Endothelial cell of umbilical vein (primary cell): Measurements from ENCODE around the gene MEF2C. TPM values are rescaled to one million over a fixed set of nuclear protein-coding genes. Genes with fewer than 3 reads are reported as not detected.

ENCODE experiments used
- BruUV-seq: library from RNA; stranded (reverse); fragments of 400-500 nt; replicated peaks from 2 replicates; lab custom pipeline; 2021; lab: Mats Ljungman, UMichigan
- CTCF ChIA-PET: fragments of 300-600, 350-600 bp; sonication (Branson Sonifier 250); formaldehyde crosslinking; loops from one replicate; lab custom pipeline; 2021; ENCODE audit warnings: antibody characterized with exemption, inconsistent platforms; lab: Charles Lee
- POLR2A ChIA-PET: fragments of 300-600, 350-600 bp; sonication (Branson Sonifier 250); formaldehyde crosslinking; loops from one replicate; lab custom pipeline; 2021; ENCODE audit warnings: antibody characterized with exemption, inconsistent platforms; lab: Charles Lee
- DNase-seq: peaks from one replicate; pipeline ENCODE4 v3.0.0-alpha.2; 2011; ENCODE audit warnings: low read depth, low spot score
- FAIRE-seq: peaks from 2 replicates; lab custom pipeline; 2011; peaks lifted over from hg19 to GRCh38; lab: Jason Lieb, UNC
- H2AFZ ChIP-seq: 2 replicates; pipeline ENCODE4 v1.6.0; 2012; ENCODE audit warnings: low read depth, low read length, control low read depth, inconsistent platforms
- H3K27ac ChIP-seq: 2 replicates; pipeline ENCODE4 v1.5.1; 2011; ENCODE audit warnings: low read depth, mild to moderate bottlenecking, control low read depth, low read length, moderate library complexity; ENCODE audit not compliant: insufficient read depth
- H3K27me3 ChIP-seq, 2 experiments: 2 replicates each; pipeline versions ENCODE4 v1.6.0 to v1.6.1; 2011; ENCODE audit warnings: low read length in 2 of 2, mixed read lengths in 1 of 2; ENCODE audit not compliant: control insufficient read depth in 2 of 2, insufficient read depth in 2 of 2
- H3K36me3 ChIP-seq, 2 experiments: 2 replicates in 1 of 2; 3 replicates in 1 of 2; pipeline ENCODE4 v1.5.1; 2011; ENCODE audit warnings: low read length in 2 of 2, mild to moderate bottlenecking in 1 of 2, moderate library complexity in 1 of 2; ENCODE audit not compliant: control insufficient read depth in 2 of 2, insufficient read depth in 2 of 2; ENCODE audit errors: extremely low read depth in 1 of 2
- H3K4me1 ChIP-seq: 3 replicates; pipeline ENCODE4 v1.5.1; 2011; ENCODE audit warnings: mild to moderate bottlenecking, low read length; ENCODE audit not compliant: control insufficient read depth, insufficient read depth; ENCODE audit errors: extremely low read depth
- H3K4me2 ChIP-seq: 2 replicates; pipeline ENCODE4 v1.6.1; 2011; ENCODE audit warnings: low read length, control low read depth, mixed read lengths; ENCODE audit not compliant: insufficient read depth
- H3K4me3 ChIP-seq, 3 experiments: fragments of 200-600 bp in 1 of 3; sonication (generic), shearing (Covaris generic) in 1 of 3; replicated peaks in 1 of 3; 2 replicates each; pipeline ENCODE4 v1.5.1; 2011 to 2016; ENCODE audit warnings: control low read depth in 3 of 3, low read length in 3 of 3, mild to moderate bottlenecking in 2 of 3, inconsistent platforms in 1 of 3, low read depth in 1 of 3, moderate library complexity in 1 of 3; ENCODE audit not compliant: insufficient read depth in 1 of 3
- H3K79me2 ChIP-seq: 2 replicates; pipeline ENCODE4 v1.6.0; 2012; ENCODE audit warnings: low read length, inconsistent platforms; ENCODE audit not compliant: control insufficient read depth, insufficient read depth
- H3K9ac ChIP-seq: replicated peaks from 2 replicates; pipeline ENCODE3; 2011; ENCODE audit warnings: low read length, control low read depth; ENCODE audit not compliant: insufficient read depth; ENCODE audit errors: extremely low read depth
- H3K9me1 ChIP-seq: replicated peaks from 3 replicates; pipeline ENCODE4 v1.6.0; 2011; ENCODE audit warnings: mild to moderate bottlenecking, low read length; ENCODE audit not compliant: control insufficient read depth, insufficient read depth; ENCODE audit errors: extremely low read depth
- H3K9me3 ChIP-seq: replicated peaks from 2 replicates; pipeline ENCODE4 v1.5.1; 2012; ENCODE audit warnings: low read length, inconsistent platforms; ENCODE audit not compliant: control insufficient read depth, insufficient read depth
- H4K20me1 ChIP-seq: replicated peaks from 2 replicates; pipeline ENCODE3; 2011; ENCODE audit warnings: mild to moderate bottlenecking, low read length; ENCODE audit not compliant: control insufficient read depth, insufficient read depth; ENCODE audit errors: extremely low read depth
- EZH2 ChIP-seq: IDR thresholded peaks from 2 replicates; pipeline ENCODE4 v1.6.1; 2012; ENCODE audit warnings: borderline replicate concordance, low read depth, mild to moderate bottlenecking, moderate library complexity, low read length, inconsistent platforms; ENCODE audit not compliant: severe bottlenecking
- FOS ChIP-seq: IDR thresholded peaks from 2 replicates; pipeline ENCODE4 v1.6.1; 2011; ENCODE audit warnings: mild to moderate bottlenecking, low read length, moderate library complexity, borderline replicate concordance; ENCODE audit not compliant: insufficient read depth
- GATA2 ChIP-seq: IDR thresholded peaks from 2 replicates; pipeline ENCODE4 v1.7.0; 2011; ENCODE audit warnings: low read depth, mild to moderate bottlenecking, moderate library complexity, mixed read lengths, low read length; ENCODE audit not compliant: insufficient read length, insufficient read depth
- JUN ChIP-seq: IDR thresholded peaks from 2 replicates; pipeline ENCODE4 v1.6.1; 2011; ENCODE audit warnings: borderline replicate concordance, low read depth; ENCODE audit not compliant: insufficient read length, insufficient read depth
- MYC ChIP-seq: IDR thresholded peaks from one replicate; pipeline ENCODE4 v1.6.1; 2011; ENCODE audit warnings: mild to moderate bottlenecking, low read depth, low read length
- POLR2A ChIP-seq: IDR thresholded peaks from 2 replicates; pipeline ENCODE4 v1.6.1; 2012; ENCODE audit warnings: low read depth, mild to moderate bottlenecking, control low read depth, low read length
- POLR2AphosphoS5 ChIP-seq: IDR thresholded peaks from 2 replicates; pipeline ENCODE4 v1.6.1; 2012; ENCODE audit warnings: low read depth, mild to moderate bottlenecking, control low read depth, low read length, moderate library complexity; ENCODE audit not compliant: insufficient read depth
- dilution Hi-C: fragments of 300-500 bp; cut with MboI; formaldehyde crosslinking; loops from one replicate; pipeline ENCODE4 v1.15.0; 2019; ENCODE audit warnings: low sequenced_read_pairs; ENCODE audit not compliant: extremely low pct_ligation_motif_present
- intact Hi-C: fragments of 100-400 bp; cut with micrococcal nuclease; formaldehyde crosslinking; loops from one replicate; pipeline ENCODE4 v1.10.0; 2022
- polyA plus RNA-seq, 4 experiments: library from polyadenylated mRNA; depleted of rRNA in 3 of 4; stranded (reverse) in 3 of 4; unstranded in 1 of 4; fragments of >200 nt; gene quantifications; 2 replicates each; pipeline versions ENCODE4 v1.2.1 to v1.2.3, GENCODE V29; 2011 to 2012; ENCODE audit warnings: missing spikeins in 1 of 4
- total RNA-seq: library from RNA; stranded (reverse); gene quantifications from 2 replicates; pipeline ENCODE4 v1.2.3, GENCODE V29; 2021
- TF ChIP-seq, protein P1 (sequence below): IDR thresholded peaks from 2 replicates; pipeline ENCODE4 v1.6.1; 2011; ENCODE audit not compliant: insufficient read depth, insufficient read length
- TF ChIP-seq, protein P2 (sequence below), 2 donors: IDR thresholded peaks; 1 replicate in 1 of 2; 2 replicates in 1 of 2; pipeline ENCODE4 v1.5.1; 2011; ENCODE audit warnings: low read length in 2 of 2, mild to moderate bottlenecking in 2 of 2, moderate library complexity in 2 of 2, control low read depth in 1 of 2, inconsistent platforms in 1 of 2, low read depth in 1 of 2; ENCODE audit not compliant: insufficient read depth in 1 of 2; ENCODE audit errors: extremely low read depth in 1 of 2

MEF2C gene
- total and polyA plus RNA-seq, 2 donors (not counting 3 experiments of a cell fraction or from before 2014, with no cell fraction given) = 21.2 to 67.7 TPM

DNA sequence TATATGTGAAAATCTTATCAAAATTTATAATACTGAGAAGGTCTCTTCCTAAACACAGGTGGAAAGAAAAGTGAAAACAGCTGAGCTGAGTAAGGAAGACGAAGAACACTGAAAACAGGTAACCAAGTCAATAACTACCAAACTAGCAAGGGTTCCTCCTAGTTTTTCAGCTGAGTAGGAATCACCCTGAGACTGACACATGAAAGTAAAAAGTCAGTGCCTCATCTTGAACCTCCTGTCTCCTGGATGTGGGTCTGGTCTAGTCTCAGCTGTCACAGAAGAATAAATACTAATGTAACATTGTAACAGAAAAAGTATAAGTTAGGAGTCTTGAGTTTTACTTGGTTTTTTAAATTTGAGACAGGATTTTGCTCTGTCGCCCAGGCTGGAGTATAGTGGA, 121.0 kb downstream of the MEF2C start:
- ChIA-PET POLR2A (no interaction called here), CTCF (interaction anchor here (1.1 kb wide), 1 partner anchor 1503 kb away, joined by 3 read pairs; no protein-coding TSS in a partner anchor)
- no peaks in the 10 kb centered on the region for H3K4me1 ChIP-seq
- H3K27ac ChIP-seq = no peak overlapping the region
- FAIRE-seq (no peak), DNase-seq (no peak)
- H3K4me3 ChIP-seq = no peak overlapping the region
- peaks cover 0 to 9% of the 10 kb centered on the region in 2 experiments for H3K36me3 ChIP-seq
- no TSS peak for BruUV-seq
- H3K4me2 ChIP-seq = no peak overlapping the region
- no peak for TF ChIP-seq GATA2
- TF ChIP-seq MYC = no peak
- no peak for TF ChIP-seq EZH2
- TF ChIP-seq POLR2A = no peak
- no peak for TF ChIP-seq FOS
- TF ChIP-seq POLR2AphosphoS5 = no peak
- TF ChIP-seq, protein P1, sequence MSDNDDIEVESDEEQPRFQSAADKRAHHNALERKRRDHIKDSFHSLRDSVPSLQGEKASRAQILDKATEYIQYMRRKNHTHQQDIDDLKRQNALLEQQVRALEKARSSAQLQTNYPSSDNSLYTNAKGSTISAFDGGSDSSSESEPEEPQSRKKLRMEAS = no peak
- intact Hi-C loops (no loop called here), dilution Hi-C loops (no loop called here)
- peaks cover 2% of the 10 kb centered on the region for H4K20me1 ChIP-seq
- H2AFZ ChIP-seq = no peak overlapping the region
- H3K9ac ChIP-seq = no peak overlapping the region
- H3K9me1 ChIP-seq = no peaks in the 10 kb centered on the region
- H3K79me2 ChIP-seq = no peaks in the 10 kb centered on the region
- no peaks in the 10 kb centered on the region for H3K27me3 ChIP-seq
- H3K9me3 ChIP-seq = no peaks in the 10 kb centered on the region

DNA sequence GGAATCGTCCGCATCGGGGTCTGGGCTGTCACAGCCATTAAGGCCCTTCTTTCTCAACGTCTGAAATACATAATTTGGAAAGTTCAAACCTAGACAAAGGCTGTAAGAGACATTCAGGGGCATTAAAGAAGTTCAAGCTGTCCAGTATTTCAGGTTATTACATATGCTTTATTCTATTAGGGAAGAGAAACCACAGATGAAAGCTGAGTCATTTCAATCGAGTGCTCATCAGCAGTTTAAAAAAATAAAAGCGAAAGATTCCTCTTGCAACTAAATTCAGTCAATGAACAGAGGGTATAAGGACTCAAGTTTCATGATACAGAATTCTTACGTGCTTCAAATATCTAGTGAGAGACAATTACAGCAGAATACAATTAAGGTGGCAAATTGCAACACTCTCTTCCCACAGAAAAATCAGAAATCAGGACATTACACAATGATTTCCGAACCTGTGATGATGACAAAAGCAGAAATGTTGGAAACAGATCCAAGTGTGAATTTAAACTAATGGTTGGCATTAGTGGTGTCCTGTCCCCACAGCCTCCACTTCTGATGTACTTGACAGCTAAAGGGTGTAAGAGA, 121.6 kb downstream of the MEF2C start:
- ChIA-PET POLR2A (no interaction called here), CTCF (interaction anchor here (1.1 kb wide), 1 partner anchor 1504 kb away, joined by 3 read pairs; no protein-coding TSS in a partner anchor)
- Histone ChIP-seq H3K27ac (no peak overlapping the region), H2AFZ (no peak overlapping the region), H4K20me1 (peaks cover 2% of the 10 kb centered on the region), H3K27me3 (no peaks in the 10 kb centered on the region), H3K9me3 (no peaks in the 10 kb centered on the region), H3K4me3 (no peak overlapping the region), H3K4me2 (no peak overlapping the region), H3K9ac (no peak overlapping the region), H3K4me1 (no peaks in the 10 kb centered on the region), H3K9me1 (no peaks in the 10 kb centered on the region), H3K36me3 (peaks cover 0 to 9% of the 10 kb centered on the region in 2 experiments), H3K79me2 (no peaks in the 10 kb centered on the region)
- no peak for FAIRE-seq
- no peak for DNase-seq
- dilution Hi-C loops (no loop called here), intact Hi-C loops (no loop called here)
- no TSS peak for BruUV-seq
- TF ChIP-seq POLR2AphosphoS5 (no peak), EZH2 (no peak), FOS (no peak), POLR2A (no peak), GATA2 (no peak), JUN (no peak), MYC (no peak)
- TF ChIP-seq, protein P1 = no peak
- TF ChIP-seq, protein P2, sequence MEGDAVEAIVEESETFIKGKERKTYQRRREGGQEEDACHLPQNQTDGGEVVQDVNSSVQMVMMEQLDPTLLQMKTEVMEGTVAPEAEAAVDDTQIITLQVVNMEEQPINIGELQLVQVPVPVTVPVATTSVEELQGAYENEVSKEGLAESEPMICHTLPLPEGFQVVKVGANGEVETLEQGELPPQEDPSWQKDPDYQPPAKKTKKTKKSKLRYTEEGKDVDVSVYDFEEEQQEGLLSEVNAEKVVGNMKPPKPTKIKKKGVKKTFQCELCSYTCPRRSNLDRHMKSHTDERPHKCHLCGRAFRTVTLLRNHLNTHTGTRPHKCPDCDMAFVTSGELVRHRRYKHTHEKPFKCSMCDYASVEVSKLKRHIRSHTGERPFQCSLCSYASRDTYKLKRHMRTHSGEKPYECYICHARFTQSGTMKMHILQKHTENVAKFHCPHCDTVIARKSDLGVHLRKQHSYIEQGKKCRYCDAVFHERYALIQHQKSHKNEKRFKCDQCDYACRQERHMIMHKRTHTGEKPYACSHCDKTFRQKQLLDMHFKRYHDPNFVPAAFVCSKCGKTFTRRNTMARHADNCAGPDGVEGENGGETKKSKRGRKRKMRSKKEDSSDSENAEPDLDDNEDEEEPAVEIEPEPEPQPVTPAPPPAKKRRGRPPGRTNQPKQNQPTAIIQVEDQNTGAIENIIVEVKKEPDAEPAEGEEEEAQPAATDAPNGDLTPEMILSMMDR (IDR thresholded peaks at IDR 0.05; ENCODE audit: extremely low read depth in 1 of 2, insufficient read depth in 1 of 2, low read depth in 1 of 2, low read length in 2 of 2) = no peak
